OCI-LY7 (cell line): Measurements from ENCODE around the gene MYH11.

Source experiments
- EZH2phosphoT487 ChIP-seq: fragments of 200-600 bp; sonication (generic); IDR thresholded peaks from 2 replicates; pipeline ENCODE4 v1.6.1; 2018; ENCODE audit warnings: low read depth, borderline replicate concordance, mild to moderate bottlenecking, mixed run types, antibody characterized with exemption, low read length, moderate library complexity, mixed read lengths
- TF ChIP-seq, protein P1 (sequence below): fragments of 200-600 bp; sonication (generic); conservative IDR thresholded peaks from 2 replicates; pipeline ENCODE4 v1.5.1; 2014; ENCODE audit warnings: mild to moderate bottlenecking, antibody characterized with exemption, low read length, moderate library complexity, mixed read lengths

DNA sequence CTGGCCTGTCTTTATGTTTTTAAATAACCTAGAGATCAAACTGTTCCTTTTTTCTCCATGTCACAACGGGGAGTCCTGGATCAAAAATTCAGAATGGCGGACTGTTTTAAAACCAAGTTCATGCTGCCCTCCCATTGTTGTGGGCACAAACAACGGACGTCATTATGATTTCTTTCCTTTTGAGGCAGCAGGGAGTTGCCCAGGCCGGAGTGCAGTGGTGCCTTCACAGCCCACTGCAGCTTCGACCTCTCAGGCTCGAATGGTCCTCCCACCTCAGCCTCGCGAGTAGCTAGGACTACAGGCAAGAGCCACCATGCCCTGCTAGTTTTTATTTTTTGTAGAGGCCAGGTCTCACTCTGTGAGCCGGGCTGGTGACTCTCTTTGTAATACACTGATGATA lies 180.3 kb downstream of the MYH11 start:
- TF ChIP-seq, protein P1, sequence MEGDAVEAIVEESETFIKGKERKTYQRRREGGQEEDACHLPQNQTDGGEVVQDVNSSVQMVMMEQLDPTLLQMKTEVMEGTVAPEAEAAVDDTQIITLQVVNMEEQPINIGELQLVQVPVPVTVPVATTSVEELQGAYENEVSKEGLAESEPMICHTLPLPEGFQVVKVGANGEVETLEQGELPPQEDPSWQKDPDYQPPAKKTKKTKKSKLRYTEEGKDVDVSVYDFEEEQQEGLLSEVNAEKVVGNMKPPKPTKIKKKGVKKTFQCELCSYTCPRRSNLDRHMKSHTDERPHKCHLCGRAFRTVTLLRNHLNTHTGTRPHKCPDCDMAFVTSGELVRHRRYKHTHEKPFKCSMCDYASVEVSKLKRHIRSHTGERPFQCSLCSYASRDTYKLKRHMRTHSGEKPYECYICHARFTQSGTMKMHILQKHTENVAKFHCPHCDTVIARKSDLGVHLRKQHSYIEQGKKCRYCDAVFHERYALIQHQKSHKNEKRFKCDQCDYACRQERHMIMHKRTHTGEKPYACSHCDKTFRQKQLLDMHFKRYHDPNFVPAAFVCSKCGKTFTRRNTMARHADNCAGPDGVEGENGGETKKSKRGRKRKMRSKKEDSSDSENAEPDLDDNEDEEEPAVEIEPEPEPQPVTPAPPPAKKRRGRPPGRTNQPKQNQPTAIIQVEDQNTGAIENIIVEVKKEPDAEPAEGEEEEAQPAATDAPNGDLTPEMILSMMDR: no peak
- TF ChIP-seq EZH2phosphoT487: no peak
